Hepatocyte (in vitro differentiated cells): Measurements from ENCODE around the gene CACNA1C.

Source experiments
- EZH2 ChIP-seq: fragments of 200-600 bp; sonication (generic); IDR thresholded peaks from 2 replicates; pipeline ENCODE4 v1.6.1; 2016; ENCODE audit warnings: antibody characterized with exemption, mild to moderate bottlenecking, borderline replicate concordance
- TF ChIP-seq, protein P1 (sequence below): fragments of 200-600 bp; sonication (generic); IDR thresholded peaks from 2 replicates; pipeline ENCODE4 v1.5.1; 2016; ENCODE audit warnings: antibody characterized with exemption, mild to moderate bottlenecking; ENCODE audit not compliant: poor library complexity

DNA sequence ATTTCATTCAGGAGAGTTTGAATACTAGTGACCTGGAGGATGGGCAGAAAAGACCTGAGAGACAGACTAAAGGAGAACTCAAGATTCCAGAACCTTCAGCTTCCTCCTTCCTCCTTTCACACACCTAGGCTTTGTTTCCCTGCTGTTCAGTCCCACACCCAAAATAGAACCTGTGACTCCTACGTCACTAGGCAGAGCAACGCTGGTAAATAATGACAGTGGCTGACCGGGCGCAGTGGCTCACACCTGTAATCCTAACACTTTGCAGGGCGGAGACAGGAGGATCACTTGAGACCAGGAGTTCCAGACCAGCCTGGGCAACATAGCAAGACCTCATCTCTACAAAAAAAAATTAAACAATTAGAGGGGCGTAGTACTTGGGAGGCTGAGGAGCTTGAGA, 575.6 kb downstream of the CACNA1C start:
- TF ChIP-seq, protein P1, sequence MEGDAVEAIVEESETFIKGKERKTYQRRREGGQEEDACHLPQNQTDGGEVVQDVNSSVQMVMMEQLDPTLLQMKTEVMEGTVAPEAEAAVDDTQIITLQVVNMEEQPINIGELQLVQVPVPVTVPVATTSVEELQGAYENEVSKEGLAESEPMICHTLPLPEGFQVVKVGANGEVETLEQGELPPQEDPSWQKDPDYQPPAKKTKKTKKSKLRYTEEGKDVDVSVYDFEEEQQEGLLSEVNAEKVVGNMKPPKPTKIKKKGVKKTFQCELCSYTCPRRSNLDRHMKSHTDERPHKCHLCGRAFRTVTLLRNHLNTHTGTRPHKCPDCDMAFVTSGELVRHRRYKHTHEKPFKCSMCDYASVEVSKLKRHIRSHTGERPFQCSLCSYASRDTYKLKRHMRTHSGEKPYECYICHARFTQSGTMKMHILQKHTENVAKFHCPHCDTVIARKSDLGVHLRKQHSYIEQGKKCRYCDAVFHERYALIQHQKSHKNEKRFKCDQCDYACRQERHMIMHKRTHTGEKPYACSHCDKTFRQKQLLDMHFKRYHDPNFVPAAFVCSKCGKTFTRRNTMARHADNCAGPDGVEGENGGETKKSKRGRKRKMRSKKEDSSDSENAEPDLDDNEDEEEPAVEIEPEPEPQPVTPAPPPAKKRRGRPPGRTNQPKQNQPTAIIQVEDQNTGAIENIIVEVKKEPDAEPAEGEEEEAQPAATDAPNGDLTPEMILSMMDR, result no peak
- TF ChIP-seq EZH2, result no peak
